Midbrain (tissue), 1 donor: ENCODE data around the gene RTP5.

ENCODE experiments used
- DNase-seq: peaks from one replicate; lab custom pipeline; 2025; lab: John Stamatoyannopoulos, UW

The RTP5 gene

DNA sequence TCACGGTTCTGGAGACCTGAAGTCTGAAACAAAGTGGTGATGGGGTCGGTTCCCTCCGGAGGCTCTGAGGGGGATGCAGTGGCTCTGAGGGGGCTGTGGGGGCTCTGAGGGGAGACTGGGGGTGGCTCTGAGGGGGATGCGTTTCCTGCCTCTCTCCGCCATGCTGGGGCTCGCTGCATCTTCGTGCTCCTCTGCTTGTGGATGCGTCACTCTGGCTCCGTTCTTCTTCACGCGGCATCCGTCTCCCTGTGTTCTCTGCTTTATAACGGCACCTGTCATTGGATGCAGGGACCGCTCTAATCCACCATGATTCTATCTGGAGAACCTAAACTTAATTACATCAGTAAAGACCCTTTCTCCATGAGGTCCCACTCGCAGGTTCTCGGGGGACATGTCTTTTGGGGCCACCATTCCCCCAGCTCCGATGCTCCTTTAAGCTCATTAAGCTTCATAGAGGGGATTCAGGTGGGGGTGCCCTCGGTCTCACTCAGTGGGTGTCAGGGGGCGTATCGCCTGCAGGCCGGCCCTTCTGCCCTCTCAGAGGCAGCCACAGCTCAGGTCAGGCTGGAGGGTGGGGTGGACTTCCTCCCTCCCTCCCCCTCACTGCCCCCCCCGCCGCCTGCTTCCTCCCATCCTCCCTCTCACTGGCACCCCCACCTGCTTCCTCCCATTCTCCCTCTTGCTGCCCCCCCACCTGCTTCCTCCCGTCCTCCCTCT is 18.4 kb downstream of the RTP5 start:
- no peak for DNase-seq

- DNase-seq: no peak
Measured at GRCh38 chr2:241888641-241889040, 19.1 kb downstream of the RTP5 start.

DNA sequence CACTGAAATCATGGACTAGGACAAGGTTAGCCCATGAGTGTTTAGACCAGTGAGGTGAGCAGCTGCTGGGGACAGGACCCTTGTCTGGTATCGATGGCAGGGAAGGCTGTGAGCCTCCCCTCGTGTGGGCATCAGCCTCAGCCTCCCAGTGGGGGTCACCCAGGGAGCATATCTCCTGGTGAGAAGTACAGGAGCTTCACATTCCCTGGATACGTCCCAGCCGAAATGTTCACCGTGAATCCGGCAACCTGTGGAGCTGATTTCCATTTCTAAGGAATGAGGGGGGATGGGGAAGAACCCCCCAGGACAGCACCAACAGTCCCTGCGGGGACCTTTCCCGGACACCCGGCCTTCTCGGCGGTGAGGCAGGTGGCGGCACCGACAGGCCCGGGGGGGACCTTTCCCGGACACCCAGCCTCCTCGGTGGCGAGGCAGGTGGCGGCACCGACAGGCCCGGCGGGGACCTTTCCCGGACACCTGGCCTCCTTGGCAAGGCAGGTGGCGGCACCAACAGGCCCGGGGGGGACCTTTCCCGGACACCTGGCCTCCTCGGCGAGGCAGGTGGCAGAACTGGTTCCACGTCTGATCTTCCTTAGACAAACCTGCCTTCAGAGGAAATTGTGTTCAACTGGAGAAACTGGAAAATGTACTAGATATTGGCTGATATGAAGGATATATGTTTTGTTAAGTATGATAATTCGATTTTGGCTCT is 21.2 kb downstream of the RTP5 start:
- no peak for DNase-seq

DNA sequence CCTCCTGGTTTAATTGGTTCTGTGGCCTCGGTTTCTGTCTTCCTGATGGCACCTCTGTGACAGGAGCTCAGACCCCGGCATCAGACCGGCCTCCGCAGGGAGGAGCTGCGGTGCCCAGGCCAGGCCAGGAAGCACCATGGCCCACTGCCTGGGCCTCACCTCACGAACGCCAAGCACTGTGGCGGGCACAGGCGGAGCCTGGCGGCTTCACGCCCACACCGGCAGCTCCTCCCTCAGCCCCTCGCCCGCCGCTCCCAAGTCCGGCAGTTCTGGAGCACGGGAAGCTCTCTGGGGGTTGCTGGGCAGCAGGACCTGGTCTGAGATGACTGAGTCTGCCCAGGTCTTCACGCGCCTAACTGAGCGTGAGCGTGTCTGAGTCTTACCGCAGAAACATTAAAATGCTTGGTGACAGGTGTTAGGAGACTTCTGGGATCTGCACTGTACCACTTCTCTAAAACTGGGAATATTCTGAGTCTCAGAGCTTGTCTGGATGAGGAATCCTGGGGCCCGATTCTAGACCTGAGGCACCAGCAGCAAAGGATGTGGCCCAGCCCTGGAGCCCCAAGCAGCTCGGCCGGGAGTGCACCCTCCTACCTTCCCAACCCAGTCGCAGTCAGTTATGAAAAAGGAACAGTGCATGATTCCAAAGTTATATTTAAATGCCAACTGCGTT is 21.9 kb downstream of the RTP5 start:
- no peak for DNase-seq

DNA sequence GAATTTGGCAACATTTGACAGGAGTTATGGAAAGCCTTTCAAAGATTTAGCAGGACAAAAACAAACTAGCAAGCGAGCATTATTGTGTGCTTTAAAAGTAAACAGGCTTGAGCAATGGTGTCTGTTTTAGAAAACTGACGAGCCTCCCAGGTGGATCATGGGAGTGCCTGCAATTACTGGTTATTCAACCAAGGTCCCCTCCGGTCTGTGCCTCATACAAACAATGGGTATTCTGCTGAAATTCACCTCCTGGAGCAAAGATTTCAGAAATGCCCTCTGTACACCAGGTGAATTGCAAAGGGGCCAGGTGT is 22.4 kb downstream of the RTP5 start:
- no peak for DNase-seq

DNA sequence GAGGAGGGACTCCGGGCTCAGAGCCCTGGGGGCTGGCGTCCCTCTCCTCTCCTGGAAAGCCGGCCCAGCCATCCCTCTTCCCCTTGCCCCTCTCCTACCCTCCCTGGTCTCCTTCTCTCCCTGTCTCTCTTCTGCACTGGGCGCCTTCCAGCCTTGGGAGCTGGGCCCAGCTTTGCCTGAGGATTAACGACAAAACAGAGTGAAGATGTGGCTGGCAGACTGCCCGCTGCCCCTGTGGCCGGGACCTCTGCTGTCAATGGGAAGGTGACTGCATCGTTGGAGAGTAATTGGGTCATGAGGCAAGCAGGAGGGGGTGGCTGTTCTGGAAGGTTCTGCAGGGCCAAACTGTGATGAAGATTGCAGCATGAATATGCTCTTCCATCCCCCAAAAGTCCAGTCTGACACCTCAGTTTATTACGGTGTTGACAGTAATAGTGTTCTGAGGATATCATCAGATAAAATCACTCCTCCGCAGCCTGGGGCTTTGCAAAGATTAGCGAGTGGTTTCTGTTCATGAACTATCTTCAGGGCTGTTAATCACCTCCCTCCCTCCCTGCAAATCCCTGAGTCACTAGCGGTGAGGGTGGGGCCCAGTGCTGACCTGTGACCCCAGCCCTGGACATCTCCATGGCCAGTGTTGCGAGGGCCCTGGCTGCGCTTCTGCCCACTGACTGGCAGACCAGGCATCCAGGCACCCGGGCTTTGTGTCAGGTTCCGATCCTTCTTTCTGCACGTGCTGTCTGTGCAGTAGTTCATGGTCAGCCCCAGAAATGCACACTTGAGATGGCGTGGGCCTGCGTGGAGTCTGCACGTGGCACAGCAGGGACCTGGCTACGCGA is 23.0 kb downstream of the RTP5 start:
- no peak for DNase-seq

DNA sequence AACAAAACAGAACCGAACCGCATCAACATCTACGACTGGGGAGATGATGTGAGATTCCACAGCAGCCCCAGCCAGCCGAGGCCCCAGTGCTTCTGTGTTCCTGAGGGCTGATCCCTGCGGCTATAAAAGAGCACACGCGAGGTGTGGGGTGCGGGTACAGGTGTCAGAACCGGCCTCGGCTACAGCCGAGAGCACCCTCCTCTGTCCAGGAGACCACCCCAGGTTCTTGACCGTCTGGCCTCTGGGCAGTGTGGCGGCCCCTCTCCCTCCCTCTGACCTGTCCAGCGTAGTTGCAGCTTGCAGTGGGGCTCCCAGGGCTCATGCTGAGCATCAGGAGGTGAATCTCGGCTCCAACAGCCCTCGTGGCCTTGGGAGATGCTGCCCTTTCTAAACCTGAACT is 23.7 kb downstream of the RTP5 start:
- no peak for DNase-seq

DNA sequence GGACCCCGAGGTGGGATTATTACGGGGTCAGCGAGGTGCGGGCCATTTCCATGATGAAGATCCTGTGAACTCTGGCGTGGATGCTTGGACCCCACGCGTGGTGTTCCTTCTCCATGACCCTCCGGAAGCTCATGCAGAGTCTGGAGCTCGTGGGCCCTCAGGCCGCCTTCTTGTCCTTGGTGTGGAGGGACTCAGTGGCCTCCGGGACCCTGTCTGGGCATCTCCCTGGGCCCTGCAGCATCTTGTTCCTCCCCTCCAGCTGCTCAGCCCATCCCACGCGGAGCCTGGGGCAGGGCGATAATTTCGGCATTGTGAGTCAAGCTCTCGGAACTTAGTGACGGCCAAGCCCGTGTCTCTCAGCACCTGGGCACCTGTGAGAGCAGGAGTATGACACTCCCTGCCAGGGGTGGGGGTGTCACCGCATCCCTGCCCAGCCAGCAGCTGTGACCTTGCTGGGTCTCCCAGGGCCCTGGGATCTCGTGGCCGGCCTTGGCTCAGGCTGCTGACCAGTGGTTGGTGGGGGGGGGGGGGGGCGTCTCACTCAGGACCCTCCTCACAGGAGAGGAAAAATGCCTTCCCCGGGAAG is 24.6 kb downstream of the RTP5 start:
- DNase-seq: no peak

GRCh38 chr2:241894681-241895426 is 25.3 kb downstream of the RTP5 start:
- no peak for DNase-seq

- DNase-seq: no peak
Measured at GRCh38 chr2:241895427-241895711, 25.8 kb downstream of the RTP5 start.

GRCh38 chr2:241895712-241896641 is 26.4 kb downstream of the RTP5 start:
- DNase-seq: no peak

GRCh38 chr2:241896746-241897201 is 27.2 kb downstream of the RTP5 start:
- DNase-seq: no peak

- DNase-seq: no peak
Measured at GRCh38 chr2:241897231-241897916, 27.8 kb downstream of the RTP5 start.

DNA sequence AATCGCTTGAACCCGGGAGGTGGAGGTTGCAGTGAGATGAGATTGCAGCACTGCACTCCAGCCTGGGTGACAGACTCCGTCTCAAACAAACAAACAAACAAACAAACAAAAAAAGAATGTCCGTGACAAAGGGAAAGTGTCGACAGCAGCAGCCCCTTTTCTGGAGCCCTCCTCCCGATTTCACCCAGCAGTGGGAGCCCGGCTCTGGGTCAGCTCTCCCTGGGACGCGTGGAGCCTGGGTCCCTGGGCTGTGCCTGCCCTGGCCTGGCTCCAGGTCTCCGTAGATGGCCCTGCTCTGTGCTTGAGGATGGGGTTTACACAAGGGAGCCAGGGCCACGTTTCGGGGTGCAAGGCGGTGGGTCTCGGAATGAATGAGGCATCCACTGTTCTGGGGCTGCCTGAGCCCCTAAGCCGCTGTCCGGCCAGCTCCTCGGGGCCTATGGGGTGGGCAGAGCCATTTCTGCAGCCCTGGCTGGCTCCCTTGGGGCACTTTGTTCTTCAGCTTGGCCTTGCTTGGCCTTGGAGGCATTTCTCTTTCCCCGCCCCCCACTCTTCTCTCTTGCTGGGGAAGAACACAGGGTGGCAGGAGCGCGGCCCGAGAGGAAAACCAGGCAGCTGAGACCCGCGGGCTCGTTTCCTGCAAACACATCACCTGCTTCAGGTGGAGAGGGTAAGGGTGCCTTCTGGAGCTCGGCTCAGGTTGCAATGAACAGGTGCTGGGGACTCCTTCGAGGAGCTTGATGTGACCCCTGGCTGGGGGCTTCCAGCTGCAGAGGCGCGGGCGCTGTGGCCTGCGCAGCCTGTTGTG is 29.1 kb downstream of the RTP5 start:
- no peak for DNase-seq

DNA sequence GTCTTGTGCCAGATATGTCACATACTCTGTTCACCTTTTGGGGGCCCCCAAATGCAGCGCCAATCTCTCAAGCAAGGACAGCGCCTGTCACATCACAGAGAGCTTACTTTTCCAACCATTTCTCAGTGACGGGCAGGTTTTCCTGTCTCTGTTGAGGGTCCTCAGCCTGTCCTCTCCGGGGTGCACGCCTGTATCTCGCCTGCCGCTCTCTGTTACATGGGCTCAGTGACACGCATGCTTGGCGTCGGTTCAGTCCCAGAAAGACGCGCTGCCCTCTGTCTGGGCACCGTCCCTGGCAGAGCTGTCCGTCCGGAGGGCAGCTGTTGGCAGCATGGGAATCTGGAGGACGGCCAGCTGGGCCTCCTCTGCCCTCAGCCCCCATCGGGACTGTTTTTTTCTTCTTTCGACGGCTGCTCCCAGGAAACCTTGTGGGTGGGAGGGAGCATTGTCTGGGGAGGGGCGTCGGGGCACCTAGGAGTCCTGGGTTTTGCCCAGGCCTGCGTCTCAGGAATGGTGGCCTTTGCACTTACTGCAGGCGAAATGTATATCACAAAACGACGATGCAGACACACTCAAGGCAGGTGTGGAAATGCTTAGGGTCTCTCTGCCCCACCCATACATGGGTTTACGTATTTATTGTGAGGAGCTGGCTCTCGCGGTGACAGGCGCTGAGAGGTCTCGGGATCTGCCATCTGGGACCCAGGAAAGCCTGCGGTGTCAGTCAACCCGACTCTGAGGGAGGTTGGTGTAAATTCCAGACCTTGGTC is 30.9 kb downstream of the RTP5 start:
- DNase-seq: no peak

GRCh38 chr2:241901018-241901380 is 31.5 kb downstream of the RTP5 start:
- no peak for DNase-seq

- DNase-seq: no peak
Measured at GRCh38 chr2:241901500-241902351, 32.2 kb downstream of the RTP5 start.
